ENCODE measurements around the gene AP1S2.

DNA sequence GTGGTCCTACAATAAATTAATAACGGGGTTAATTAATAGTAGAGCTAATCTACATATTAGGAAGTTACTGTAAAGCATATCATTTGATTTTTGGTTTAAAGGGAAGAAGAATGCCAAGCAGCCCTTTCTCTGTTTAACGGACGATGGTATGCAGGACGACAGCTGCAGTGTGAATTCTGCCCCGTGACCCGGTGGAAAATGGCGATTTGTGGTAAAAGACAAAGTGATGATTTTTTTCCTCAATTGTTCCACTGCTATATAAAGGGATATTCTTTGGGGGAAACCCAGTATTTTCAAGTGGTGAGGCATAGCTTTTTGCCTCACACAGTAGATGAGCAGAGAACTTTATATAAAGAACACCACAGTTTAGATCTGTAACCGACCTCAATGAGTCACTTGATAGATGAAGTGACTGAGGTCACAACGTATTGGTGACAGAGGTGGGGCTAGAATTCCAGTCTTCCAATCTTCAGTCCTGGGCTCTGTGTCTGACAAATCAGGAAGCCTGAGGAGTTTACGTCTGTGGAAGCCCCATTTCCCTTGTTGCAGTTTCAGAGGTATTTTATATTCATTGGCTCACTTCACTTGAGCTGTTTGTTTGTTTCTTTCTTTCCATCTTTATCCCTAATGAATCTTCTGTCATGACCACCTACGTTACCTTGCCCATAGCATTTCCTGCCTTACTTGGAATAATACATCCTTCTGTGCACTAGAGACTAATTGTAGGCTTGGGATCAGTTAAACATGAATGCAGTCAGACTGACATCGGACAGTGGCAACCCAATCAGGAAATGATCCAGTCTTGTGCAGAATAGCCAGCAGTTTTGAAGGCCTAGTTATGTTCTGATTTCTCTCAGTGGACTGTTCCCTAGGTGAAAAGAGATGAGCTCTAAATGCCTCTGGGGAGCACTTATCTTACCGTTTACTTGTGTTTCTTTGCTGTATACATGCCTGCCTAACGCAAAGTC lies 34.2 kb downstream of the AP1S2 start:
- TF ChIP-seq, protein P1, sequence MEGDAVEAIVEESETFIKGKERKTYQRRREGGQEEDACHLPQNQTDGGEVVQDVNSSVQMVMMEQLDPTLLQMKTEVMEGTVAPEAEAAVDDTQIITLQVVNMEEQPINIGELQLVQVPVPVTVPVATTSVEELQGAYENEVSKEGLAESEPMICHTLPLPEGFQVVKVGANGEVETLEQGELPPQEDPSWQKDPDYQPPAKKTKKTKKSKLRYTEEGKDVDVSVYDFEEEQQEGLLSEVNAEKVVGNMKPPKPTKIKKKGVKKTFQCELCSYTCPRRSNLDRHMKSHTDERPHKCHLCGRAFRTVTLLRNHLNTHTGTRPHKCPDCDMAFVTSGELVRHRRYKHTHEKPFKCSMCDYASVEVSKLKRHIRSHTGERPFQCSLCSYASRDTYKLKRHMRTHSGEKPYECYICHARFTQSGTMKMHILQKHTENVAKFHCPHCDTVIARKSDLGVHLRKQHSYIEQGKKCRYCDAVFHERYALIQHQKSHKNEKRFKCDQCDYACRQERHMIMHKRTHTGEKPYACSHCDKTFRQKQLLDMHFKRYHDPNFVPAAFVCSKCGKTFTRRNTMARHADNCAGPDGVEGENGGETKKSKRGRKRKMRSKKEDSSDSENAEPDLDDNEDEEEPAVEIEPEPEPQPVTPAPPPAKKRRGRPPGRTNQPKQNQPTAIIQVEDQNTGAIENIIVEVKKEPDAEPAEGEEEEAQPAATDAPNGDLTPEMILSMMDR (conservative IDR thresholded peaks at IDR 0.05), result no peak
- no peak for TF ChIP-seq ZFX (IDR thresholded peaks at IDR 0.05)
